Psoas muscle (tissue), 8 donors: ENCODE measurements around the gene MRPS30. TPM values are rescaled to one million over a fixed set of nuclear protein-coding genes. Genes with fewer than 3 reads are reported as not detected.

ENCODE experiments used
- ATAC-seq, 4 donors: fragments of 200-7000 bp; cut with Tn5 transposase; one replicate each; pipeline ENCODE4 v1.9.1; 2020; ENCODE audit warnings: moderate library complexity in 3 of 4, mild to moderate bottlenecking in 2 of 4
- DNase-seq, 2 donors: peaks; one replicate each; pipeline ENCODE4 v3.0.0-alpha.2; 2020
- H3K27ac ChIP-seq: fragments of 200-600 bp; one replicate; pipeline ENCODE4 v1.8.0; 2022
- H3K27me3 ChIP-seq, 3 donors: fragments of 200-600 bp in 1 of 3; one replicate each; pipeline versions ENCODE4 v1.6.1 to v1.8.0; 2013 to 2022; ENCODE audit warnings: low read length in 2 of 3, mild to moderate bottlenecking in 2 of 3, moderate library complexity in 1 of 3; ENCODE audit not compliant: insufficient read depth in 3 of 3
- H3K36me3 ChIP-seq, 2 donors: fragments of 200-600 bp in 1 of 2; one replicate each; pipeline versions ENCODE4 v1.6.1 to v1.8.0; 2013 to 2022; ENCODE audit warnings: low read depth in 1 of 2, mild to moderate bottlenecking in 1 of 2, moderate library complexity in 1 of 2; ENCODE audit not compliant: insufficient read depth in 1 of 2
- H3K4me1 ChIP-seq: fragments of 200-600 bp; one replicate; pipeline ENCODE4 v1.8.0; 2022
- H3K4me3 ChIP-seq: fragments of 200-600 bp; one replicate; pipeline ENCODE4 v1.8.0; 2022; ENCODE audit warnings: mild to moderate bottlenecking
- H3K9me3 ChIP-seq: fragments of 200-600 bp; one replicate; pipeline ENCODE4 v1.8.0; 2022
- CTCF ChIP-seq: fragments of 200-600 bp; IDR thresholded peaks from one replicate; pipeline ENCODE4 v1.8.0; 2022; ENCODE audit warnings: antibody characterized with exemption
- WGBS, 3 donors: extraction: QIAGEN DNeasy Blood & Tissue Kit; methylation state at CpG; one replicate each; pipeline versions ENCODE4 v1.1.6 to v1.1.7; 2013; 5-methylcytosine and 5-hydroxymethylcytosine counted together
- intact Hi-C, 2 donors: fragments of 100-400 bp; cut with DNase I; formaldehyde crosslinking; loops; one replicate each; pipeline versions ENCODE4 v1.11.0 to v1.14.2; 2022
- polyA plus RNA-seq, 3 donors: library from polyadenylated mRNA; stranded (reverse); fragments of 200-250 nt; gene quantifications; one replicate each; pipeline ENCODE4 v1.2.3, GENCODE V29; 2013
- total RNA-seq, 4 donors: library from RNA; stranded (reverse); fragmentation: NEBNext Ultra II Directional in 2 of 4; extraction: Animal tissue kit (Norgen Biotek cat#: 25700) in 2 of 4; gene quantifications; one replicate each; pipeline versions ENCODE4 v1.2.1 to v1.2.4, GENCODE V29; 2021 to 2023
- donor health status: healthy with polysubstance abuse.
- donor health status: DM: no; HTN: no; CAD: no; lungs with moderate emphysema.
- donor health status: Bipolar disorder and iron deficiency.
- donor health status: healthy.
- donor health status: DM: yes; HTN: yes; CAD: no.
- donor health status: DM: no; HTN: no; CAD: no.
- donor health status: DM: no; HTN: no; CAD: no.
- donor health status: DM: yes; HTN: yes; CAD: no.

The MRPS30 gene
- total and polyA plus RNA-seq, 7 donors = 41.4 to 105 (median 72.2) TPM

- WGBS, 3 donors = 72 to 100% (median 88%) methylated on average over 1 of the region's 1 CpG
- Histone ChIP-seq H3K27me3 (no peaks in the 10 kb centered on the region), H3K36me3 (no peaks in the 10 kb centered on the region), H3K4me1 (no peaks in the 10 kb centered on the region), H3K4me3 (no peak overlapping the region), H3K27ac (no peak overlapping the region), H3K9me3 (peaks cover 5% of the 10 kb centered on the region)
- DNase-seq = no peak
- ATAC-seq = no peak
- no peak for TF ChIP-seq CTCF
- intact Hi-C loops = no loop called here
Measured at GRCh38 chr5:44839018-44839681, 30.4 kb downstream of the MRPS30 start.

GRCh38 chr5:44842496-44843282 lies 33.9 kb downstream of the MRPS30 start:
- H3K9me3 ChIP-seq = peaks cover 5% of the 10 kb centered on the region
- TF ChIP-seq CTCF = no peak
- DNase-seq (no peak), ATAC-seq (no peak)
- H3K4me1 ChIP-seq = no peaks in the 10 kb centered on the region
- H3K27me3 ChIP-seq = no peaks in the 10 kb centered on the region
- H3K36me3 ChIP-seq = no peaks in the 10 kb centered on the region
- intact Hi-C loops = no loop called here
- H3K4me3 ChIP-seq = no peak overlapping the region
- WGBS, 3 donors = 87 to 95% (median 95%) methylated on average over 2 of the region's 2 CpGs
- H3K27ac ChIP-seq = no peak overlapping the region

- ATAC-seq (no peak), DNase-seq (no peak)
- no peaks in the 10 kb centered on the region for H3K36me3 ChIP-seq
- WGBS, 3 donors = 83 to 91% (median 86%) methylated on average over 1 of the region's 1 CpG
- TF ChIP-seq CTCF = no peak
- H3K4me3 ChIP-seq = no peak overlapping the region
- H3K4me1 ChIP-seq = no peaks in the 10 kb centered on the region
- intact Hi-C loops = no loop called here
- no peaks in the 10 kb centered on the region for H3K9me3 ChIP-seq
- H3K27me3 ChIP-seq = no peaks in the 10 kb centered on the region
- no peak overlapping the region for H3K27ac ChIP-seq
Measured at GRCh38 chr5:44844744-44845143, 36.0 kb downstream of the MRPS30 start.

GRCh38 chr5:44845777-44846176 lies 37.0 kb downstream of the MRPS30 start:
- H3K9me3 ChIP-seq = no peaks in the 10 kb centered on the region
- no peak overlapping the region for H3K4me3 ChIP-seq
- H3K27me3 ChIP-seq = no peaks in the 10 kb centered on the region
- H3K4me1 ChIP-seq = no peaks in the 10 kb centered on the region
- intact Hi-C loops = no loop called here
- no peak for ATAC-seq
- no peak for DNase-seq
- H3K27ac ChIP-seq = no peak overlapping the region
- TF ChIP-seq CTCF = no peak
- H3K36me3 ChIP-seq = no peaks in the 10 kb centered on the region
- WGBS, 3 donors = 62 to 69% (median 63%) methylated on average over 4 of the region's 4 CpGs
